Measurements from ENCODE around the gene RANBP9.

The RANBP9 gene

DNA sequence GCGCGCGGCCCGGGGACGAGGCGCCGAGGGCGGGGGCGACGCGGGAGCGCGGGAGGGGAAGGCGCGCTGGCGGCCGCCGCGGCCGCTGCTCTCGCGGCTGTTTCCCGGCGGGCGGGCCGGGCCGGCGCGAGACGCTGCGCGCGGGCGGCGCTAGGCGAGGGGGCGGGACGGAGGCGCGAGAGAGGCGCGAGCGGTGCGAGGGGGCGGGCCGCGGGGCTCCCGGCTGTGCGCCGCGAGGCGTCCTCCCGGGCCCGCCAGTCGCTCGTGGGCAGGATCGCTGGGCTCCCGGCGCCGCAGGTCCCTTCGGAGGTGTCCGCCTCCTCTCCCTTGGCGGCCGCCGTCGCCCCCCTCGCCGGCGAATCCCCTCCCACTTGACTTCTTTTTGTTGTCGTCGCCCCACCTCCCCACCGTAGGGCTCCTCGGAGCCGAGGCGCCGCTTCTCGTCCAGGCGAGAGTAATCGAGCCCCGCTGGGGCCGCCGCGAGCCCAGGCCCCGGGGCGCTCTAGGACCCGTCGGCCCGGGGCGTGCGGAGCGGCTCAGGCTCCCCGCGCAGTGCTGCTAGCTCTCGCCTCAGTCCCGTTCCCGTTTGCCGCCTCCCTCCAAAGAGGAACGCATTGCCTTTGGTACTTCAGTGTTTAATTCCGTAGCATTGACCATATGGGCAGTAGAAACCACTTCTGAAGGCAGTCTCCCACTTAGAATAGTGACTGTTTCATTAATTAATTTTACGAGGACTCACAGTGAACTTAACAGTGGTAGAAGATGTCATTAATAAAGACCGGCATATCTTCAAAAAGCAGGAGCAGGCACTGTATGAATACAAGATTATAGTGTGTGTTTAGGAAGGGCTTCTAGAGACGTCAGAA is at the start of gene RANBP9:
Gene RANBP9, minus strand, starts transcription at position 103 of the 866 bp plus-strand sequence. CDS start 330 bp downstream, outside the sequence.
- DNase-seq: peak; percentile 89

DNA sequence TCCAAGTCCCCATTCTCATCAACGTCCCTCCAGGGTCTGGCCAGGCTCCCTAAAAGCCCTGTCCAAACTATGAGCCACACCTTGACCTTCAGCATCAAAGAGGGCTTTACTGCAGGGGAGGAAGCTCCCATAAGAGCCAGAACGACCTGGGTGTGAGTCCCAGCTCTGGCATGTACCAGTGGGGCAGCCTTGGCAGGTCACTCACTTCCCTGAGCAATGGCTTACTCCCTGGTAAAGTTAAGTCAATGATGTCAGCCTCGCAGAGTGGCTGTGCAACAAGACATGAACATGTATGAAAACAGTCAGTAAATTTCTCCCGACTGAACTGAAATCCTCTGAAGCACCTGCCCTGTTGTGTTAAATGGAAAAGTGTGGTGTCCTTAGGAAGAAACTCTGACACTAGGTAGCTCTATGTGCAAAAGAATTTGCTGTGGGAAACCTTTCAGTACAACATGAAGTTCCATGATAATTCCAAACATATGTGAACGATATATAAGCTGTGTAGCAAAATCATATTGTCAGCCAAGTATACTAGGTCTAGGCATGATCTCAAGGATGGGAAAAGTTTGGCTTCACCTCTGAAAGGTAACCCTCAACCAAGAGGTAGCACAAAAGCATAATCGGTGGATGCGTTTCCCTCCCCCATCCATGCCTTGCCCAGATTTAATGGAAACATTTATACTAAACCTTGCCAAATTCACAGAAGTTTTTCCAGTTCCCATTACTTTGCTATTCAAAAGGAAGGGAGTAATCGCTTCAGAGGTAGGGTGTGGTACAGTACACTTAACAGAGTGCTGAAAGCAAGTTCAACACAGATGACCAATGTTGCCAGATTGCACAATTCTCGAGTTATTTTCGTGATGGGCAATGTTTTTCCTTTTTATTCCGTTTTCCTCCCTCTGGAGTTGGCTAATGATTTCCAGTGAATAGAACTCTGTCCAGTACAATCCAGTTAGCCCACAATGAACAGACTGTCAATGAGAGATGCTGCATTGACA is 49.0 kb upstream of the RANBP9 start:
- DNase-seq: no peak

DNA sequence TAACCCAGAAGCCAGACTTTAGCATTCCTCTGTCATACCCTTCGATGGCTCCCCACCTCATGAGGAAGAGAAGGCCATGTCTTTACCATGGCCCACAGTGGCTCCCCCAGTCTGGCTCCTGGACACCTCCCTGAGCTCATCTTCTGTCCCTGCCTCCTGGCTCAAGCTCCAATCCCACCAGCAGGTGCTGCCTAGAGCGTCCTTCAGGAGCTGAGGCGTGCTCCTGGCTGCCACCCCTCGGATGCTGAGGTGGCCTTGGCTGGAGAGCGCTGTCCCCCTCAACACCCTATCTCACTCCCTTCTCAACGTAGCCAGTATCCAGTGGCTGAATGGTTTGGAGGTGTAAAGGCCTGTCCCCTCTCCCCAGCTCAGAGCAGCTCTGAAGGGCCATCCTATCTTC is 47.4 kb upstream of the RANBP9 start:
- DNase-seq: no peak

DNA sequence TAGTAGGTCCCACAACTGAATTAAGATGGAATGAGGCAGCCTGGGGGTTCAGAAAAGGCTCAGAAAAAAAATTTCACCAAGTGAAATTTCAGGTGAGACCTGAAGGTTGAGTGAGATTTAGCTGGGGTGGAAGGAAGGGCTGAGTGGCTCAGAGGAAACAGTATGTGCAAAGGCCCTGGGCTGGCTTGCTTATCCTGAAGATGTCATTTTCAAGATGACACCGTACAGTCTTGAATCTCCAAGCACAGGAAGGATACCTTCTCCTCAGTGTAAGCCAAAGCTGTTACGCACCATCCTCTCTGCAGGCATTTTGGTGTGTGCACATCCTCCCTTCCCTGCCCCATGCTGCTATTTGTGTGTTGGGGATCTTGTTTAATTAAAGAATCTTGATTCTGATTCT is 43.0 kb upstream of the RANBP9 start:
- no peak for DNase-seq

DNA sequence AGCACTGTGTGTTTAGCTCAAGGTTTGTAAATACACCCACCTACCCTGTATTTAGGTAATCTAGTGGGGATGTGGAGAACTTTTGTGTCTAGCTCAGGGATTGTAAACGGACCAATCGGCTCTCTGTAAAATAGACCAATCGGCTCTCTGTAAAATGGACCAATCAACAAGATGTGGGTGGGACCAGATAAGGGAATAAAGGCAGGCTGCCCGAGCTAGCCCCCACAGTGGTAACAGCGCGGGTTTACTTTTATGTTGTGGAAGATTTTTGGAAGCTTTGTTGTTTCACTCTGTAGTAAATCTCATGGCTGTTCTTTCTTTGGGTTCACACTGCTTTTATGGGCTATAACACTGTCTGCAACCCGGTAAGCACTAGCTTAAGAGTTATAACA is 32.1 kb upstream of the RANBP9 start:
- DNase-seq: no peak

DNA sequence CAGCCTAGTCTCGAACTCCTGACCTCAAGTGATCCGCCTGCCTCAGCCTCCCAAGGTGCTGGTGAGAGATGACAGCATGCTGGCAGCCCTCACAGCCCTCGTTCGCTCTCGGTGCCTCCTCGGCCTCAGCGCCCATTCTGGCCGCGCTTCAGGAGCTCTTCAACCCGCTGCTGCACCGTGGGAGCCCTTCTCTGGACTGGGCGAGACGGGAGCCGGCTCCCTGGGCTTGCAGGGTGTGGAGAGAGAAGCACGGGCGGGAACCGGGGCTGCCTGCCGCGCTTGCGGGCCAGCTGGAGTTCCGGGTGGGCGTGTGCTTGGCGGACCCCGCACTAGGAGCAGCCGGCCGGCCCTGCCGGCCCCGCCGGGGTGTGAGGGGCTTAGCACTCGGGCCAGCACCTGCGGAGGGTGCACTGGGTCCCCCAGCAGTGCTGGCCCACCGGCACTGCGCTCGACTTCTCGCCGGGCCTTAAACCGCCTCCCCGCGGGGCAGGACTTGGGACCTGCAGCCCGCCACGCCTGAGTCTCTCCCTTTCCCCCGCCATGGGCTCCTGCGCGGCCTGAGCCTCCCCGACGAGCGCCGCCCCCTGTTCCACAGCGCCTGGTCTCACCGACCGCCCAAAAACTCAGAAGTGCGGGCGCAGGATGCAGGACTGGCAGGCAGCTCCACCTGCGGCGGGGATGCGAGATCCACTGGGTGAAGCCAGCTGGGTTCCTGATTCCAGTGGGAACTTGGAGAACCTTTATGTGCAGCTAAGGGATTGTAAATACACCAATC is 31.5 kb upstream of the RANBP9 start:
- DNase-seq: no peak

DNA sequence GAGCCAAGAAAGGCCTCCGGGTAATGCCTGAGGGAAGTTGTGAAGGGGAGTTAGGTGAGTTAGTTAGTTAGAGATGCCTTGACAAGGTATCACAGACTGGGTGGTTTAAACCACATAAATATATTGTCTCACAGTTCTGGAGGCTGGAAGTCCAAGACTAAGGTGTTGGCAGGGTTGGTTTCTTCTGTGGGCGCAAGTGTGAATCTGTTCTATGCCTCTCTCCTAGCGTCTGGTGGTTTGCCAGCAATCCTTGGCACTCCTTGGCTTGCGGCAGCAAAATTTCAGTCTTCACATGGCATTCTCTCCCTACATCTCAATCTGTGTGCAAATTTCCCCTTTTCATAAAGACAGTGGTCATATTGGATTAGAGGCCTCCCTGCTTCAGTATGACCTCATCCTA is 29.7 kb upstream of the RANBP9 start:
- DNase-seq: no peak

DNA sequence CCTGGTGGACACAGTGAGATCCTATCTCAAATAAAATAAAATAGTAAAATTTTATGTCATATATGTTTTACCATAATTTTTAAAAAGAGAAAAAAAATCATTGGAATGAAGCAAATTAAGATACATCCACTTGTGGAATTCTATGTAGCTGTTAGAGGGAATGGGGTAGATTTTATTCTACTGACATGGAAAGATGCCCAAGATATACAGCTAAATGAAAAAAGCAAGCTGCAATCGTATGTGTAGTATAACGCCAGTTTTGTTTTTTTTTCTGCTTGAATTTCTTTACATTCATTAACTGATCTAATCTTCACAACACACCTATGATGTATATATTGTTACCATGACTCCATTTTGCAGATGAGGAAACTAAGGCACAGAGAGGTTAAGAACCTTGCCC is 23.4 kb upstream of the RANBP9 start:
- DNase-seq: no peak

DNA sequence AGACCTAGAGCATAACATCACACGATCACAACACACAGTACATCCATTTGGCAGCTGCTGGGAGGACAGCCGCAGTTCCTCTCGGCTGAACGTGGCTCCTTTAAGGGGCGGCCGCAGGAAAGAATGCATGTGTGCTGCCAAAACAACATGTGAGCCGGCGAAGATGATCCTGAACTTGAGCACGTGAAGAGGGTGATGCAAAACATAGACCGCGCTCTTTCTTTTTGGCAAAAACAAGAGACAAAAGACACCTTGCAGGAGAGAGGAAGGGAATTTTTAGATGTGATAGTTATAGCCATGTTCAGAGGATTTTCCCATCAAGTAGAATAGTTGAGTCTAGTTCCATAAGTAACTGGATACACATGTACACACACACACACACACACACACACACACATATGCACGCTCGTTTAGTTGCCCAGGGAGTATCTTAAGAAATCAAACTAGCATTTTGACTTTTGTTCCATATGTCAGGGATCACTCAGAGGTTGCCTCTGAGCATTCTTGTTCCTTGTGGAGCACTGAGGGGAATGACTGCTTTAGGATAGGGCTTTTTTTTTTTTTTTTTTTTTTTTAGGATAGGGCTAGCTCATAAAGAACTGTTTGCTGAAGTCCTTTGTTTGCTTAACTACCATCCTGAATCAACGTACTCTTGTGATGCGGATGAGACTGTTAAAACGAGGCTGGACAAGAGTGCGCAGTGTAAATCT is 21.7 kb upstream of the RANBP9 start:
- peak; percentile 70 for DNase-seq

GRCh38 chr6:13730704-13731103 is 19.1 kb upstream of the RANBP9 start:
- no peak for DNase-seq

GRCh38 chr6:13729891-13730290 is 18.3 kb upstream of the RANBP9 start:
- no peak for DNase-seq

DNA sequence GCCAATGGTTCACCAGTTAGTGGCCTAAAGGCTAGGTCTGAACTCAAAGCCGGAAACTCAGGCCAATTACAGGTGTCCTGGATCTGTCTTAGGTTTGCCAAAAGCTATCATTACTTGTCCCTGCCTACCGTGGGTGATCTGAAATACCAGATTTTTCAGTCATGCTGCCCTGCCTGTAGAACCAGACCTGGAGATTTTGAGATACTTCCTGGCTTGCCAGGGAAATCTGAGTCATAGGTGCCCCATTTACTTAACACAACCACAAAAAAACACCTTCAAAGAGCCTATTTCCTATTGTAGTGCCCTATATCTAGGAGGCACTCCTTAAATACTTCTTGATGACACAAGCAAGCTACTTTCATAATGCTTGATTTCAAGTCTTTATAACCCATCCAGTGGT is 13.9 kb upstream of the RANBP9 start:
- no peak for DNase-seq

GRCh38 chr6:13725052-13725451 is 13.4 kb upstream of the RANBP9 start:
- DNase-seq: no peak

DNA sequence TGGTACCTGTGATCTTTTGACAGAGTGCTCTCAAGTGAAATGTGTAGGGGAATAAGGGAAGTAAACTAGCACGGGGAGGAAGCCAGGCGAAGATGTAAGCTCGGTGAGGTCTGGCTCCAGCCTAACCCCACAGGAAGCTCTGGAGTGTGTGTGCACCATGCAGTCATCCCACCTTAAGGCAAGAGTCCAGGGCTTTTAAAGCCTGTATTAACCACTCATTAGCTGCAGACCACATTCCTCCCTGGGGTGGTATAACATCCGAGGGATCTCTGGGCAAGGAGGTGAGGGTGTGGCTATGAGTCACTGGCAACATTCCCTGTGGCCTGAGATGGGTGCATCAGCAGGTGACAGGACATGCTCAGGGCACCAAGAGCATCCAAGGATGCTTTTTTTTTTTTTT is 12.5 kb upstream of the RANBP9 start:
- no peak for DNase-seq

- no peak for DNase-seq
These were observed 11.2 kb upstream of the RANBP9 start for GRCh38 chr6:13722880-13723279.

DNA sequence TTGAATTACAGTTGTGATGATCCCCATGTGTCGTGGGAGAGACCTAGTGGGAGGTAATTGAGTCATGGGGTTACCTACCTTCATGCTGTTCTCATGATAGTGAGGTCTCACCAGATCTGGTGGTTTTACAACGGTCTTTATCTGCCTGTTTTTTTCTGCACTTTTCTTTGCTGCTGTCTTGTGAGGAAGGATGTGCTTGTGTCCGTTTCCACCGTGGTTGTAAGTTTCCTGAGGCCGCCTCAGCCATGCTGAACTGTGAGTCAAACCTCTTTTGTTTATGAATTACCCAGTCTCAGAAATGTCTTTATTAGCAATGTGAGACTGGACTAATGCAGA is 6.5 kb upstream of the RANBP9 start:
- no peak for DNase-seq

DNA sequence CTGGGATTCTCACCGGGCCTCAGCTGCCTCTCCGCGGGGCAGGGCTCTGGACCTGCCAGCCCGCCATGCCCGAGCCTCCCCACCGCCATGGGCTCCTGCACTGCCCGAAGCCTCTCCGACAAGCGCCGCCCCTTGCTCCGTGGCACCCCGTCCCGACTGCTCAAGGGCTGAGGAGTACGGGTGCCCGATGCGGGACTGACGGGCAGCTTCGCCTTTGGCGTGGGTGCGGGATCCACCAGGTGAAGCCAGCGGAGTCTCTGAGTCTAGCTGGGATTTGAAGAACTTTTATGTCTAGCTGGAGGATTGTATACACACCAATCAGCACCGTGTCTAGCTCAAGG is 5.3 kb upstream of the RANBP9 start:
- no peak for DNase-seq

DNA sequence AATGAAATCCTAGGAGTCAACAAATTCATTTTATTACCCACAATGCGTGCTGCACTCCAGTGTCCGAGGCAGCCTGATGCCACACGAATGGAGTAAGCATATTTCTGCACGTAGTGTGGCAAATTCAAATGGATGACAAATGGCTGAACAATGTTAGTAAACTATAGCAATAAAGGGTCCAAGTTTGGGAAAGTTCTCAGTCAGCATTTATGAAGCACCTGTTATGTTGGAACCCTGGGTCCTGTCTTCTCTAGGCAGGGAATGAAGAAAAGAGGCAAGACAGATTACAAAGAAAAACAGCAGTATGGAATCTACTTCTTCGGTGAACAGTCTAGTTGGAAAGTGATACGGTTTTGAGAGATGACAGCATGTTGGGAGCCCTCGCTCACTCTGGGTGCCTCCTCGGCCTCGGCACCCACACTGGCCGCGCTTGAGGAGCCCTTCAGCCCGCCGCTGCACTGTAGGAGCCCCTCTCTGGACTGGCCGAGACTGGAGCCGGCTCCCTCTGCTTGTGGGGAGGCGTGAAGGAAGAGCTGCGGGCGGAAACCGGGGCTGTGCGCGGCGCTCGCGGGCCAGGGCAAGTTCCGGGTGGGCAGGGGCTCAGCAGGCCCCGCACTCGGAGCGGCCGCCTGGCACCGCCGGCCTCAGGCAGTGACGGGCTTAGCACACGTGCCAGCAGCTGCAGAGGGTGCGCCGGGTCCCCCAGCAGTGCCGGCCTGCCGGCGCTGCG is 4.8 kb upstream of the RANBP9 start:
- no peak for DNase-seq

- no peak for DNase-seq
These were observed 3.8 kb upstream of the RANBP9 start for GRCh38 chr6:13715444-13715883.

DNA sequence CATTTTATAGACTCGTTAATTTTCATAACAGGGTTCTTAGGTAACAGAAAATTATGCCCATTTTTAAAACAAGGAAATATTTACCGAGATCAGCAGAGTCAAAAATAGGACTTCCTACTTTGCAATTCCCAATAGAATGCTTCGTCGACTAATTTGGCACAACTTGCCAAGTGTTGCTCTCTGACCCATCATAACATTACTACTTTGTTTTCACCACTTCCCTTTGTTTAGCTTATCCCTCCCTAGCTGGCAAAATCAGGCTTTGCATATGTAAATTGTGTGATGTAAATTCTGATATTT is 914 bp upstream of the RANBP9 start:
- no peak for DNase-seq

GRCh38 chr6:13711324-13711732 is 307 bp downstream of the RANBP9 start:
- DNase-seq: peak; percentile 79
